Loucy (cell line): ENCODE data around the gene POLR3GL.

Experiments
- EZH2phosphoT487 ChIP-seq: fragments of 200-600 bp; IDR thresholded peaks from 2 replicates; pipeline ENCODE4 v1.6.1; 2018; ENCODE audit warnings: antibody characterized with exemption, mild to moderate bottlenecking, moderate library complexity, borderline replicate concordance
- TF ChIP-seq, protein P1 (sequence below): fragments of 200-600 bp; sonication (generic); conservative IDR thresholded peaks from 2 replicates; pipeline ENCODE4 v1.5.1; 2014; ENCODE audit warnings: mild to moderate bottlenecking, antibody characterized with exemption, low read length

- TF ChIP-seq, protein P1, sequence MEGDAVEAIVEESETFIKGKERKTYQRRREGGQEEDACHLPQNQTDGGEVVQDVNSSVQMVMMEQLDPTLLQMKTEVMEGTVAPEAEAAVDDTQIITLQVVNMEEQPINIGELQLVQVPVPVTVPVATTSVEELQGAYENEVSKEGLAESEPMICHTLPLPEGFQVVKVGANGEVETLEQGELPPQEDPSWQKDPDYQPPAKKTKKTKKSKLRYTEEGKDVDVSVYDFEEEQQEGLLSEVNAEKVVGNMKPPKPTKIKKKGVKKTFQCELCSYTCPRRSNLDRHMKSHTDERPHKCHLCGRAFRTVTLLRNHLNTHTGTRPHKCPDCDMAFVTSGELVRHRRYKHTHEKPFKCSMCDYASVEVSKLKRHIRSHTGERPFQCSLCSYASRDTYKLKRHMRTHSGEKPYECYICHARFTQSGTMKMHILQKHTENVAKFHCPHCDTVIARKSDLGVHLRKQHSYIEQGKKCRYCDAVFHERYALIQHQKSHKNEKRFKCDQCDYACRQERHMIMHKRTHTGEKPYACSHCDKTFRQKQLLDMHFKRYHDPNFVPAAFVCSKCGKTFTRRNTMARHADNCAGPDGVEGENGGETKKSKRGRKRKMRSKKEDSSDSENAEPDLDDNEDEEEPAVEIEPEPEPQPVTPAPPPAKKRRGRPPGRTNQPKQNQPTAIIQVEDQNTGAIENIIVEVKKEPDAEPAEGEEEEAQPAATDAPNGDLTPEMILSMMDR: no peak
- no peak for TF ChIP-seq EZH2phosphoT487
These were observed 29.3 kb downstream of the POLR3GL start for GRCh38 chr1:145993618-145994390.
